HepG2 (cell line): ENCODE measurements around the gene SH3YL1. TPM values are rescaled to one million over a fixed set of nuclear protein-coding genes. Genes with fewer than 3 reads are reported as not detected.
A peak's percentile ranks its signal among the peaks of the same experiment; 100 is the strongest.

ENCODE experiments used
- ARID5B ChIP-seq: IDR thresholded peaks from 2 replicates; pipeline ENCODE4 v1.4.0; 2020; ENCODE audit warnings: mild to moderate bottlenecking, missing genetic modification reagents
- EHMT2 ChIP-seq: fragments of 200-600 bp; sonication (generic); IDR thresholded peaks from 2 replicates; pipeline ENCODE4 v1.7.0; 2017; ENCODE audit warnings: antibody characterized with exemption, low read depth, low read length, borderline replicate concordance
- KAT8 ChIP-seq: IDR thresholded peaks from 2 replicates; pipeline ENCODE4 v1.6.1; 2016; ENCODE audit warnings: missing genetic modification reagents, missing compliant biosample characterization
- RNF219 ChIP-seq: sonication (generic); formaldehyde crosslinking; IDR thresholded peaks from 2 replicates; pipeline ENCODE4 v1.5.0; 2020; ENCODE audit warnings: mild to moderate bottlenecking, missing genetic modification reagents
- SUZ12 ChIP-seq: fragments of 150-350 bp; IDR thresholded peaks from 2 replicates; pipeline ENCODE4 v1.6.1; 2014; ENCODE audit warnings: low read depth, low read length
- ZFP90 ChIP-seq: sonication (generic); formaldehyde crosslinking; IDR thresholded peaks from 2 replicates; pipeline ENCODE4 v1.8.0; 2022; ENCODE audit warnings: missing genetic modification reagents, mild to moderate bottlenecking, inconsistent platforms, borderline replicate concordance
- ZNF317 ChIP-seq: sonication (generic); formaldehyde crosslinking; IDR thresholded peaks from 2 replicates; pipeline ENCODE4 v1.5.0; 2020; ENCODE audit warnings: mild to moderate bottlenecking, missing genetic modification reagents
- ZNF329 ChIP-seq: sonication (generic); formaldehyde crosslinking; IDR thresholded peaks from 2 replicates; pipeline ENCODE4 v1.9.0; 2021; ENCODE audit warnings: low read depth, mild to moderate bottlenecking, missing genetic modification reagents
- ZNF615 ChIP-seq: sonication (generic); formaldehyde crosslinking; IDR thresholded peaks from 2 replicates; pipeline ENCODE4 v1.5.0; 2020; ENCODE audit warnings: mild to moderate bottlenecking, missing genetic modification reagents, borderline replicate concordance
- polyA plus RNA-seq, 8 experiments: library from polyadenylated mRNA; depleted of rRNA in 3 of 8; stranded (reverse) in 7 of 8; unstranded in 1 of 8; fragments of >200 nt; fragmentation: Illumina TruSeq in 4 of 8; extraction: Trizol in 4 of 8; gene quantifications; 2 replicates each; pipeline versions ENCODE4 v1.2.1 to v1.2.3, GENCODE V29; 2011 to 2016; ENCODE audit warnings: low read depth in 4 of 8, missing spikeins in 1 of 8, mixed read lengths in 1 of 8; ENCODE audit not compliant: insufficient read depth in 1 of 8
- total RNA-seq, 5 experiments: library from RNA; depleted of rRNA; stranded (reverse); fragments of >200 nt; fragmentation: Illumina TruSeq; extraction: Trizol; gene quantifications; 2 replicates each; pipeline ENCODE4 v1.2.3, GENCODE V29; 2016; ENCODE audit warnings: low read depth in 1 of 5

The SH3YL1 gene
- total and polyA plus RNA-seq, 2 of the 13 experiments (the other 11 are each of a cell fraction or from before 2014, with no cell fraction given): 13.0 to 48.2 TPM

- TF ChIP-seq ZNF615 (CRISPR knock-in tag) (no peak), ARID5B (CRISPR knock-in tag) (no peak), ZNF329 (CRISPR knock-in tag) (0 out of 2 replicates have a peak, but pooled peaks have one; percentile 30), ZNF317 (no peak), ZFP90 (no peak), SUZ12 (no peak), KAT8 (CRISPR knock-in tag) (no peak; the same call in 1 of the 2 replicates), RNF219 (CRISPR knock-in tag) (no peak), EHMT2 (no peak)
- TF ChIP-seq, all 625 proteins: peak for 43
Observed at GRCh38 chr2:263774-264492, at the start of gene SH3YL1 (continued).
